Uterus (tissue), 2 donors: Measurements from ENCODE around the gene CELF2.

Source experiments
- POLR2A ChIP-seq, 2 donors: fragments of 450-650 bp; IDR thresholded peaks; one replicate each; pipeline ENCODE4 v1.6.1; 2016; ENCODE audit warnings: antibody characterized with exemption in 2 of 2, mild to moderate bottlenecking in 1 of 2, moderate library complexity in 1 of 2
- TF ChIP-seq, protein P1 (sequence below), 4 experiments: fragments of 200-600 bp in 2 of 4; fragments of 450-650 bp in 2 of 4; sonication (generic) in 2 of 4; IDR thresholded peaks; one replicate each; pipeline ENCODE4 v1.5.1; 2016 to 2019; ENCODE audit warnings: antibody characterized with exemption in 4 of 4, mild to moderate bottlenecking in 2 of 4, moderate library complexity in 1 of 4

DNA sequence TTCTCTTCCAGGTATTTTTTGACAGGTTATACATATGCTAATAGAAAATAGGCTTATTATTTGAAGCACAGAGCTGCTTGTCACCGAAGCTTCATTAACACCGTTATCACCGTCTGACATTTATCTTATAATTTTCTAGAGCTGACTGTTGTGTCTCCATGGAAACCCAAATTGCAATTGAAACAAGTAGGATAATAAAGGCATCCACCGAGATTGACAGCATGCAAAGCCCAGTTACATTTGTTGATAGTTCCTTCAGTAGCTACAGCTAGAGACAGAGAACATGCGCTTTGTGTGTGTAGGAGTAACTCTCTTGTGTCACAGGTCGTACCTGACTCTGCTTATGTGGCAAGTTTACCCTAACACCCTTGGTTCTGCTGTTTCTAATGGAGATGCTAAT lies 135.6 kb downstream of the CELF2 start:
- TF ChIP-seq, protein P1, sequence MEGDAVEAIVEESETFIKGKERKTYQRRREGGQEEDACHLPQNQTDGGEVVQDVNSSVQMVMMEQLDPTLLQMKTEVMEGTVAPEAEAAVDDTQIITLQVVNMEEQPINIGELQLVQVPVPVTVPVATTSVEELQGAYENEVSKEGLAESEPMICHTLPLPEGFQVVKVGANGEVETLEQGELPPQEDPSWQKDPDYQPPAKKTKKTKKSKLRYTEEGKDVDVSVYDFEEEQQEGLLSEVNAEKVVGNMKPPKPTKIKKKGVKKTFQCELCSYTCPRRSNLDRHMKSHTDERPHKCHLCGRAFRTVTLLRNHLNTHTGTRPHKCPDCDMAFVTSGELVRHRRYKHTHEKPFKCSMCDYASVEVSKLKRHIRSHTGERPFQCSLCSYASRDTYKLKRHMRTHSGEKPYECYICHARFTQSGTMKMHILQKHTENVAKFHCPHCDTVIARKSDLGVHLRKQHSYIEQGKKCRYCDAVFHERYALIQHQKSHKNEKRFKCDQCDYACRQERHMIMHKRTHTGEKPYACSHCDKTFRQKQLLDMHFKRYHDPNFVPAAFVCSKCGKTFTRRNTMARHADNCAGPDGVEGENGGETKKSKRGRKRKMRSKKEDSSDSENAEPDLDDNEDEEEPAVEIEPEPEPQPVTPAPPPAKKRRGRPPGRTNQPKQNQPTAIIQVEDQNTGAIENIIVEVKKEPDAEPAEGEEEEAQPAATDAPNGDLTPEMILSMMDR (IDR thresholded peaks at IDR 0.05) = no peak
- TF ChIP-seq POLR2A (IDR thresholded peaks at IDR 0.05) = no peak
